ENCODE data around the gene KRTAP12-1.
"Not testable (repeated sequence)": the region's sequence is repeated elsewhere in the genome, so short reads cannot be mapped to it uniquely, and the experiment has no call there.

KRTAP12-1 gene

DNA sequence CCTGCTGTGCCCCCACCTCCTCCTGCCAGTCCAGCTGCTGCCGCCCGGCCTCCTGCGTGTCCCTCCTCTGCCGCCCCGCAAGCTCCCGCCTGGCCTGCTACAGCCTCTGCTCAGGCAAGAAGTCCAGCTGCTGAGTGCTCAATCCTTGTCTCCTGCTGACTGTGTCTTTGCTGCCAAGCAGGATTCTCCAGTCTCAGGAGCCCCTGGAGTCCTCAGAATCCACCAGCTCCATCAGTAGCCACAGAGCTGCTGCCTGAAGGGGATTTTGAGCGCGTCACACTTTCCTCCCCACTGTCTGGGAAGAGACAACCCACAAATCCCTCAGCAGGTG lies 34.8 kb downstream of the KRTAP12-1 start:
- no peak for DNase-seq (ENCODE audit: low read depth in 1 of 2, low spot score in 1 of 2)

DNA sequence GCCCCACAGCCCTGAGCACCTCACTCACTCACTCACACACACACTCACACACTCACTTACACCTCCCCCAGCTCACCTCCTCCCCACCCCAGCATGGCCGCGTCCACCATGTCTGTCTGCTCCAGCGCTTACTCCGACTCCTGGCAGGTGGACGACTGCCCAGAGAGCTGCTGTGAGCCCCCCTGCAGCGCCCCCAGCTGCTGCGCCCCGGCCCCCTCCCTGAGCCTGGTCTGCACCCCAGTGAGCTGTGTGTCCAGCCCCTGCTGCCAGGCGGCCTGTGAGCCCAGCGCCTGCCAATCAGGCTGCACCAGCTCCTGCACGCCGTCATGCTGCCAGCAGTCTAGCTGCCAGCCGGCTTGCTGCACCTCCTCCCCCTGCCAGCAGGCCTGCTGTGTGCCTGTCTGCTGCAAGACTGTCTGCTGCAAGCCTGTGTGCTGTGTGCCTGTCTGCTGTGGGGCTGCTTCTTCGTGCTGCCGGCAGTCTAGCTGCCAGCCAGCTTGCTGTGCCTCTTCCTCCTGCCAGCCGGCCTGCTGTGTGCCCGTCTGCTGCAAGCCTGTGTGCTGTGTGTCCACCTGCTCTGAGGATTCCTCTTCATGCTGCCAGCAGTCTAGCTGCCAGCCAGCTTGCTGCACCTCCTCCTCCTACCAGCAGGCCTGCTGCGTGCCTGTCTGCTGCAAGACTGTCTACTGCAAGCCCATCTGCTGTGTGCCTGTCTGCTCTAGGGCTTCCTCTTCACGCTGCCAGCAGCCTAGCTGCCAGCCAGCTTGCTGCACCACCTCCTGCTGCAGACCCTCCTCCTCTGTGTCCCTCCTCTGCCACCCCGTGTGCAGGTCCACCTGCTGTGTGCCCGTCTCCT lies 35.4 kb downstream of the KRTAP12-1 start, which contains the start of gene KRTAP10-11:
KRTAP10-11 (plus strand) TSS at position 49 of the 856 bp plus-strand sequence; CDS start at position 94, 45 bp downstream.
- DNase-seq (ENCODE audit: low read depth in 1 of 2, low spot score in 1 of 2): not testable (repeated sequence)

DNA sequence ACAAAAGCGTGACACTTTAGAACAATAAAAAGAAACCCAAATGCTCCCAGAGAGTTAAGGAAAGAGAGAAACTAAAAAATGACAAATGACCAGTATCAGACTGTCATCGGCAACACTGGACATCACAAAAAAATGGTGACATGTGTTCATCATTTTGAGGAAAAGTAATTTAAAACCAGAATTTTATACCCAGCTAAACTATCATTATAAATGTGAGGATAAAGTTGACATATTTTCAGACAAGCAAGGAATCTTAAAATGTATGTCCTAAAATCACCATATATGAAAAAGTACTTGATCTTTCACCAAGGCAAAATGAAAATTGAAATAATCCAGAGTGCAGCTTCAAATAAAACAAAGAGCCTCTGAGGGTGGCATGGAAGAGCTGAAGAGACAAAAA lies 37.1 kb downstream of the KRTAP12-1 start:
- DNase-seq (ENCODE audit: low read depth in 1 of 2, low spot score in 1 of 2): no peak

DNA sequence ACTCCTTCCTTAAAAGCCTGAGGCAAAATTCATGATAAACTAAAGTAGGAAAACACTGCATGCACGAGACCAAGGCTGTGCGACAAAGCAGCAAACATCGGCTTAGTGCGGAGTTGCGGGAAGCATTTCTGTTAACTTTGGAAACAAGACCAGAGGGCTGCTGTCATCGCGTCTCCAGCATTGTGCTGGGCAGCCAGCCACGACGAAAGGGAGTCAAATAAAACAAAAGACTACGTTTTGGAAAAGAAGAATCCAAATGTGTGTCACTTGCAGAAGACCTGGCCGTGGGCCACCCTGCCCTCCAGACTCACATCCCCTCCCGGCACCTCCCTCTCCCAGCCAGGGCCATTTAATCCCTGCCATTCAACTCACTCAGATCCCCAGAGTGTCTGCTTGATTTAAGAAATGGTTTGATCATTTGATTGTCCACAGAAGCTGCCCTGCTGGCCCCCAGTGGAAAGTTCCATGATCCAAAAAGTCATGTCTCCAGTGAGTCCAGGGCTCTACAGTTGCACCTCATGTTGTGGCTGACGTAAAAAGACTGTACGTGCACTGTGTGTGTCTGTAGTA lies 38.1 kb downstream of the KRTAP12-1 start:
- no peak for DNase-seq (ENCODE audit: low read depth in 1 of 2, low spot score in 1 of 2)

DNA sequence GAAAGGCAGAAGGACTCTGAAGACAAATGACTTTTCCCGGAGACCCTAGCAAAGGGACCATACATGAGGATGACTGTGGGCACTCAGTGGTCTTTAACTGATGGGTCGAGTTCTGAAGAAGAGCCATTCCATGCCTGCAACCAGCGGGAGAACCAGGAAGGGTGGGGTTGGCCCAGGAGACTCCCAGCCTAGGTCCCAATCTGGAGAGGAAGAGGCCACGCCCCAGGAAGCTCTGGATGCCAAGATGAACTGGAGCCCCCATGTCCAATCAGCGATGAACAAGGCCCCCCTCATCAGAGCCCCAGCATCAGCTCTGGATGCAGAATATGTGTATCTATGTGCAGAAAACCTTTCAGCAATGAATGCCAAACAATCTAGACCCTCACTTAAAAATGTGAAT lies 41.2 kb downstream of the KRTAP12-1 start:
- no peak for DNase-seq (ENCODE audit: low read depth in 1 of 2, low spot score in 1 of 2)

DNA sequence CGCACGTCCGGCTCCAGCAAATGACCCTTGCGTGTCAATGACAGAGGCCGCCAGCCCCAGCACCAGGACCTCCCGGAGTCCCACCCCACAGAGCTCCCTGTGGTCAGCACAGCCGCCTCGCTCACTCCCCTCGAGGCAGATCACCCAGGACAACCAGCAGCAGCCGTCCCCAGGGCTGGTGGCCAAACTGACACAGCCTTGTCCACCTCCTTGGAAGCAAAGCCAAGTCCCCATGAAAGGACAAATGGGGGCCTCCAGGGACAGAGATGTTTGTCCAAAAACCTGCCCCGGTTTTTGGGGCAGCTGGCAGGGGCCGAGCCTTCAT lies 42.7 kb downstream of the KRTAP12-1 start:
- no peak for DNase-seq (ENCODE audit: low read depth in 1 of 2, low spot score in 1 of 2)

DNA sequence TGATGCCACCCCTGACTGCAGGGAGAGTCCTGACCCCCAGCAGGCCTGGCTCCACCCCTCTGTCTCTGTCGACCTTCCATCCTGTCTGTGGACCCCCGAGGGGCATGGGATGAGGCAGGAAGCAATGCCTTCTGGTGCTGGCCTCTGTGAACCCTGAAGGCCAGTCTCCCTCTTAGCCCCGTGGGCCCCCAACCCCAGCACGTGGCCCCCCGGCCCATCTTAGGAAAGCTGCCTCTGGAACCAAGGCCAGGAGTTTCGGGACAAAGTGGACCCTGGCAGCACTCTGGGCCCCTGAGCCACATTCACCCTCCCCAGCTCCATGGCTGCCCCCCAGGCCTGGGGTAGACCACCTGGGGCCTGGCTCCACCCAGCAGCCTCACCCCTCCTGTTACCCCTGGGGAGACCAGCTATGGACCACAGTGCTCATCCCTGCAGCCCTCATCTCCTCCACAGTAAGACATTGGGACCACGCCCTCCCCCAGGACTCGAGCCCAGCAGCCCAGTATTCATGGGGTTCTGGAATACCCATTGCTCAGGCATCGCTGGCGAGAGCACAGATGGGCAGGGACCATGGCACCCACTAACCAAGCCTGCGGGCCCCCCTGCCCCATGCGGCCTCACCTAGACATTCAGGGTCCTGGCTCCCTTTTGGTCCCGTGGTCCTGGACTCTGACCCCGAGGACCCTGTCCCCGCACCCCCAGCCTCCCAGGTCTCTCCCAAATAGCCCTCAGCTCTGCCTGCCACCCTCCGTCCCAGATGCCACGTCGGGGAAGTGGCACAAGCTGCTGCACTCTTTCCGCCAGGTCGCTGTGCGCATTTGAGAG lies 43.2 kb downstream of the KRTAP12-1 start:
- not testable (repeated sequence) for DNase-seq (ENCODE audit: low read depth in 1 of 2, low spot score in 1 of 2)

DNA sequence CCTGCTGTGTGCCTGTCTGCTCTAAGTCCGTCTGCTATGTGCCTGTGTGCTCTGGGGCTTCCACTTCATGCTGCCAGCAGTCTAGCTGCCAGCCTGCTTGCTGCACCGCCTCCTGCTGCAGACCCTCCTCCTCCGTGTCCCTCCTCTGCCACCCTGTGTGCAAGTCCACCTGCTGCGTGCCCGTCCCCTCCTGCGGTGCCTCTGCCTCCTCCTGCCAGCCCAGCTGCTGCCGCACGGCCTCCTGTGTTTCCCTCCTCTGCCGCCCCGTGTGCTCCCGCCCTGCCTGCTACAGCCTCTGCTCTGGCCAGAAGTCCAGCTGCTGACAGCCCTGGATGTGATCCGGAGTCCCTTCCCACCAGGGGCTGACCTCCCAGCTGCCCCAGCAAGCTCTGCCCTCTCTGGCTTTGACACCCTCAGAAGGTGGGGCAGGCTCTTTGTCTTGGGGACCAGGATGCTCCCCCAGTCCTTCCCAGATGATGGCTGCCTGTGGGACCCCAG lies 44.1 kb downstream of the KRTAP12-1 start:
- DNase-seq (ENCODE audit: low read depth in 1 of 2, low spot score in 1 of 2): not testable (repeated sequence)

DNA sequence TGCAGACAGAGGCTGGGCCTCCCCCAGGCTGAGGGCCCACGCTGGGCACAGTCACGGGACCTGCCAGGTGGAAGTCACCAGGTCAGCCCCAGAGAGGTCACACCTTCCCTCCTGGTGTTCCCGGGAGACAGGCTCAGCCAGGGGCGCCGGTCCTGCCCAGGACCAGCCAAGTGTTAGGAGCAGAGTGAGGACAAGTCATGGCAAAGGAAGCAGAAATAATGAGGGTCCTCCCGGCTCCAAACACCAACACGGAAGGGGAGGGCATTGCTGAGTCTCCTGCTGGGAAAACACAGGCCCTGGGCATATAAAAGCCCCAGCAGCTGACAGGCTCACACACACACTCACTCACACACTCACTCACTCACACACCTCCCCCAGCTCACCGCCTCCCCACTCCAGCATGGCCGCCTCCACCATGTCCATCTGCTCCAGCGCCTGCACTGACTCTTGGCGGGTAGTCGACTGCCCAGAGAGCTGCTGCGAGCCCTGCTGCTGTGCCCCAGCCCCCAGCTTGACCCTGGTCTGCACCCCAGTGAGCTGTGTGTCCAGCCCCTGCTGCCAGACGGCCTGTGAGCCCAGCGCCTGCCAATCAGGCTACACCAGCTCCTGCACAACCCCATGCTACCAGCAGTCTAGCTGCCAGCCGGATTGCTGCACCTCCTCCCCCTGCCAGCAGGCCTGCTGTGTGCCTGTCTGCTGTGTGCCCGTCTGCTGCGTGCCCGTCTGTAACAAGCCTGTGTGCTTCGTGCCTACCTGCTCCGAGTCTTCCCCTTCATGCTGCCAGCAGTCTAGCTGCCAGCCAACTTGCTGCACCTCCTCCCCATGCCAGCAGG lies 44.7 kb downstream of the KRTAP12-1 start, which contains the start of gene KRTAP10-10:
KRTAP10-10 (plus strand) TSS at position 339 of the 833 bp plus-strand sequence; CDS start at position 401, 62 bp downstream.
- no peak for DNase-seq (ENCODE audit: low read depth in 1 of 2, low spot score in 1 of 2)

DNA sequence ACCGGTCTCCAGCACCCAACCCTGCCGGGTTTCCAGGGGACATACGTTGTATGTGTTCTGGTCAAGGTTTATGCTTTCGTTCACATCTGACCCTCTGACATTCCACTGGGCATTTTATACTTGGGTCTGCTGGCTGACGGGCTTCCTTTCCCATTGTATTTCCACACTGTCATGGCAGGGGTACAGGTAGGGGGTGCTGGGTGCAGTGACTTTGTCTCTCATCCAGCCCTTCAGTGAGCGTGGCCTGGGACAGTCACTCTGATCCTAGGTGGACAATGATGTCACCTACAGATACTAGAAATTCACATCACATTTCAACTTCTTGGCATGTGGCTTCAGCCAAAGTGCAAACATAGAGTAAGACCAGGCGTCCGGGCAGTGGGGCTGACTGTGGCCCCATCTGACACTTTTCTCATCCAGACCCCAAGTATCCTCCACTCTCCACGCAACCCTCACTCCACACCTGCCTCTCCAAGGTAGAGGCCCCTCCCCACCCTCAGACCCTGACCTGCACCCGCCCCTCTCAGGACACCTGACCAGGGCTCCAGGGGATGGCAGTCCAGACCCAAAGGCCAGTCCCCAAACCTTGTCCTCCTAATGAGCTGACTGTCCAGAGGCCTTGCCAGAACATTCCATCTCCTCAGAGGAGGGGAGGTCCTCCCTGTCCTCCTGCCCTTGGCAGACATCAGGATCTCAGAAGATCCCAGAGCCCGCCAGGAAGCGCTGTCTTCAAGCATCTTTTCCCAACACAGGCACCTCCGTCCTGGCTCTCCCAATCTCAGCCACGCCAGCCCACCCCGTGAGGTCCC lies 45.5 kb downstream of the KRTAP12-1 start:
- no peak for DNase-seq (ENCODE audit: low read depth in 1 of 2, low spot score in 1 of 2)

DNA sequence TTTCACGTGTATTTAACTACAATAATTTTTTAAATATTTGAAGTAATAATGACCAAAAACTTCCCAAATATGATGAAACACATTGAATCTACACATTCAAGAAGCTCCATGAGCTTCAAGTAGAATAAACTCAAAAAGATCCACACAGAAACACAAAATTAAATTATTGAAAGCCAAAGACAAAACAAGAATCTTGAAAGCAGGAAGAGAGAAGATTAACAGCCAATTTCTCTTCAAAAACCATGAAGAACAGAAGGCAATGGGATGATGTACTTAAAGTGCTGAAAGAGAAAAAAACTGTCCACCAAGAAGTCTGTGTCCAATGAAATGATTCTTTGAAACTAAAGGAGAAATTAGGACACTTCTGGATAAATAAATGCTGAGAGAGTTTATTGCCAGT lies 49.9 kb downstream of the KRTAP12-1 start:
- no peak for DNase-seq (ENCODE audit: low read depth in 1 of 2, low spot score in 1 of 2)
